NB4 (cell line): ENCODE results near the gene PRR36.

ENCODE experiments used
- MYC ChIP-seq: IDR thresholded peaks from 2 replicates; pipeline ENCODE4 v1.6.1; 2011; ENCODE audit warnings: low read depth, low read length
- POLR2A ChIP-seq: IDR thresholded peaks from 2 replicates; pipeline ENCODE4 v1.6.1; 2011; ENCODE audit warnings: mild to moderate bottlenecking; ENCODE audit not compliant: insufficient read length; ENCODE audit errors: extremely low read depth
- TF ChIP-seq, protein P1 (sequence below): IDR thresholded peaks from one replicate; pipeline ENCODE4 v1.5.1; 2012; ENCODE audit warnings: low read depth, low read length

DNA sequence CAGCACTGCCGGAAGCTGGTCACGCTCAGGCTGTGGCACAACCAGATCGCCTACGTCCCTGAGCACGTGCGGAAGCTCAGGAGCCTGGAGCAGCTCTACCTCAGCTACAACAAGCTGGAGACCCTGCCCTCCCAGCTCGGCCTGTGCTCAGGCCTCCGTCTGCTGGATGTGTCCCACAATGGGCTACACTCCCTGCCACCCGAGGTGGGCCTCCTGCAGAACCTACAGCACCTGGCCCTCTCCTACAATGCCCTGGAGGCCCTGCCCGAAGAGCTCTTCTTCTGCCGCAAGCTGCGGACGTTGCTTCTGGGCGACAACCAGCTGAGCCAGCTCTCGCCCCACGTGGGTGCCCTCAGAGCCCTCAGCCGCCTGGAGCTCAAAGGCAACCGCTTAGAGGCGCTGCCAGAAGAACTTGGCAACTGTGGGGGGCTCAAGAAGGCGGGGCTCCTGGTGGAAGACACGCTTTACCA lies 26.2 kb upstream of the PRR36 start:
- TF ChIP-seq, protein P1, sequence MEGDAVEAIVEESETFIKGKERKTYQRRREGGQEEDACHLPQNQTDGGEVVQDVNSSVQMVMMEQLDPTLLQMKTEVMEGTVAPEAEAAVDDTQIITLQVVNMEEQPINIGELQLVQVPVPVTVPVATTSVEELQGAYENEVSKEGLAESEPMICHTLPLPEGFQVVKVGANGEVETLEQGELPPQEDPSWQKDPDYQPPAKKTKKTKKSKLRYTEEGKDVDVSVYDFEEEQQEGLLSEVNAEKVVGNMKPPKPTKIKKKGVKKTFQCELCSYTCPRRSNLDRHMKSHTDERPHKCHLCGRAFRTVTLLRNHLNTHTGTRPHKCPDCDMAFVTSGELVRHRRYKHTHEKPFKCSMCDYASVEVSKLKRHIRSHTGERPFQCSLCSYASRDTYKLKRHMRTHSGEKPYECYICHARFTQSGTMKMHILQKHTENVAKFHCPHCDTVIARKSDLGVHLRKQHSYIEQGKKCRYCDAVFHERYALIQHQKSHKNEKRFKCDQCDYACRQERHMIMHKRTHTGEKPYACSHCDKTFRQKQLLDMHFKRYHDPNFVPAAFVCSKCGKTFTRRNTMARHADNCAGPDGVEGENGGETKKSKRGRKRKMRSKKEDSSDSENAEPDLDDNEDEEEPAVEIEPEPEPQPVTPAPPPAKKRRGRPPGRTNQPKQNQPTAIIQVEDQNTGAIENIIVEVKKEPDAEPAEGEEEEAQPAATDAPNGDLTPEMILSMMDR: no peak
- TF ChIP-seq MYC (no peak), POLR2A (no peak)
